Muscle layer of duodenum (tissue), 2 donors: ENCODE data around the gene SLC9A2.

Experiments
- H3K27ac ChIP-seq: one replicate; pipeline ENCODE4 v1.7.0; 2013; ENCODE audit warnings: mild to moderate bottlenecking, low read length
- H3K27me3 ChIP-seq: one replicate; pipeline ENCODE4 v1.7.0; 2013; ENCODE audit warnings: low read depth, mild to moderate bottlenecking, control low read depth, low read length
- H3K36me3 ChIP-seq, 2 donors: one replicate each; pipeline ENCODE4 v1.7.0; 2013; ENCODE audit warnings: low read length in 2 of 2, control low read depth in 1 of 2, mild to moderate bottlenecking in 1 of 2; ENCODE audit not compliant: insufficient read depth in 2 of 2, control insufficient read depth in 1 of 2
- H3K4me1 ChIP-seq, 2 donors: one replicate each; pipeline ENCODE4 v1.7.0; 2013; ENCODE audit warnings: low read length in 2 of 2, mild to moderate bottlenecking in 2 of 2, control low read depth in 1 of 2, moderate library complexity in 1 of 2; ENCODE audit not compliant: insufficient read depth in 2 of 2, control insufficient read depth in 1 of 2
- H3K4me3 ChIP-seq, 2 donors: one replicate each; pipeline ENCODE4 v1.7.0; 2013; ENCODE audit warnings: low read length in 2 of 2, low read depth in 1 of 2, mild to moderate bottlenecking in 1 of 2
- H3K9me3 ChIP-seq, 2 donors: one replicate each; pipeline ENCODE4 v1.7.0; 2013; ENCODE audit warnings: low read length in 2 of 2, control low read depth in 1 of 2, mild to moderate bottlenecking in 1 of 2; ENCODE audit not compliant: control insufficient read depth in 1 of 2
- donor health status: healthy.

SLC9A2 gene

DNA sequence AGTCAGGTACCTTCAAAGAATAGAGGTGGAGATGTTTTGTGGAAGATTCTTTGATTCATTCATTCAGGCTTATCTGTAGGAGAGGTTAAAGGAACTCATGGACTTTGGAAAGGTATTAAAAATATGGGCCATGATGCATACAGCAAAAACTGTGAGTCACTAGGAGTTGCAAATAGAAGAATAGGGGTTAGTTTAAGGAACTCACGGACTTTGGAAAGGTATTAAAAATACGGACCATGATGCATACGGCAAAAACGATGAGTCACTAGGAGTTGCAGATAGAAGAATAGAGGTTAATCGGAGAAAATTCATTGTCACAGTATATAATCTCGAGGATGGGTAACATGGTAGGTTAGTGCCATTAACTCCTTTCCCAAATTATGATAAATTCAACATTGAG, 41.2 kb downstream of the SLC9A2 start:
- H3K27me3 ChIP-seq, result no peaks in the 10 kb centered on the region
- no peaks in the 10 kb centered on the region for H3K9me3 ChIP-seq
- H3K4me1 ChIP-seq, result no peaks in the 10 kb centered on the region
- H3K4me3 ChIP-seq, result no peak overlapping the region
- H3K27ac ChIP-seq, result no peak overlapping the region
- no peaks in the 10 kb centered on the region for H3K36me3 ChIP-seq

DNA sequence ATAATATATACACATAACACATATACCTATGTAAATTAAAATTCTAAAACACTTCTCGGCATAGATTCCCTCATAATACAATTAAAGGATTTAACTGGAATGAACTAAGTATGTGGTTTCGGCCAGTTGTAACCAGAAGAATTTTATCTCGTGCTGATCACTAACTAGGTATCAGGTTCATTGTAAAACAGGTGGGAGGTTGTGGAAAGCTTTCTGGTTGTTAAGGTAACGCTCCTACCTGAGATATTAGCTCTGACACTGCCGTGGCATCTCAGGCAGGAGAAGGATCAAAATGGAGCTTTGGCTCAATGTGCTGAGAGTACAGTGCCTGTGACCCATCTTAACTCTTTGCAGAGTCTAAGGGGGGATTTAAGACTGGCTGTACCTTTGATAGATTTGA, 42.5 kb downstream of the SLC9A2 start:
- no peaks in the 10 kb centered on the region for H3K36me3 ChIP-seq
- no peaks in the 10 kb centered on the region for H3K27me3 ChIP-seq
- H3K4me3 ChIP-seq, result no peak overlapping the region
- no peak overlapping the region for H3K27ac ChIP-seq
- H3K4me1 ChIP-seq, result no peaks in the 10 kb centered on the region
- H3K9me3 ChIP-seq, result no peaks in the 10 kb centered on the region

GRCh38 chr2:102662833-102663232, 43.5 kb downstream of the SLC9A2 start:
- Histone ChIP-seq H3K4me1 (no peaks in the 10 kb centered on the region), H3K27me3 (no peaks in the 10 kb centered on the region), H3K27ac (no peak overlapping the region), H3K36me3 (no peaks in the 10 kb centered on the region), H3K4me3 (no peak overlapping the region), H3K9me3 (no peaks in the 10 kb centered on the region)

- H3K9me3 ChIP-seq, result no peaks in the 10 kb centered on the region
- no peaks in the 10 kb centered on the region for H3K4me1 ChIP-seq
- H3K27me3 ChIP-seq, result no peaks in the 10 kb centered on the region
- no peak overlapping the region for H3K27ac ChIP-seq
- no peak overlapping the region for H3K4me3 ChIP-seq
- no peaks in the 10 kb centered on the region for H3K36me3 ChIP-seq
Observed at GRCh38 chr2:102663381-102663780, 44.0 kb downstream of the SLC9A2 start.

DNA sequence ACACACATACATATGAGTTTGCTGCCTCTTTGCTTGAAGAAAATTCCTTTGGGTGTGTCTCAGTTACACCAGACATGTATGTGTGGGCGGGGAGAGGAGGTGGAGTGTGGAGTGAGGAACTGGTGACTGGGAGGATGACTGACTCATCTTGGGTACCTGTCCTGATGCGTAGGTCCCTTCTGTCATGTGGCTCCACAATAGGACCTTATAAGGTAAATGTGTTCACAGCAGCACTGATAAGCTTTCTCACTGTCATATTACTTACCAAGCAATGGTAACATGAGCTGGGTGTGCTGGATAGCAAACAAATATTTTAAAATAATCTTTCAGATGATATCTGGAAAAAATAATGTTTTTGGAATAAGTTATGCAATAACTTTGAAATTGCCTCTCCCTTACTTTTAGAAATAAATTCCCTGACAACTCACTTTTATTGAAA, 45.1 kb downstream of the SLC9A2 start:
- H3K4me1 ChIP-seq, result no peaks in the 10 kb centered on the region
- H3K9me3 ChIP-seq, result no peaks in the 10 kb centered on the region
- no peaks in the 10 kb centered on the region for H3K27me3 ChIP-seq
- no peak overlapping the region for H3K27ac ChIP-seq
- no peaks in the 10 kb centered on the region for H3K36me3 ChIP-seq
- no peak overlapping the region for H3K4me3 ChIP-seq

DNA sequence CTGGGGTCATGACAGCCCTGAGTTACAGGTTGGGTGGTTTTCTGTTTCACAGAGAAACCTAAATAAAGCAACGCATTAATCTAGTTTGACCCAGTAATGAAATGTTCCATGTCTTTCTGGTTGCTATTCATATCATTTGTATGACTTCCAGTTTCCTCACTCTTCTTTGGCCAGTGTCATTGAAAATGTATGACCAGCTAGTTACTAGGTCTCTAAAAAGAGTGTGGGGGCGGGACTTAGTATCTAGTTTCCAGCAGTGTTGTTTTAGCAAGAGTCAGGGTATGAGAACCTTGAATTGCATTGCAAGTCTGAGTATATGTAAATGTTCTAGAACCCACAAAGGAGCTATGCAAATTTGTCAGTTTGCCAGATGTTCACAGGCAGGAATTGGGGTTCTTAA, 47.7 kb downstream of the SLC9A2 start:
- Histone ChIP-seq H3K4me1 (no peaks in the 10 kb centered on the region), H3K27me3 (no peaks in the 10 kb centered on the region), H3K9me3 (no peaks in the 10 kb centered on the region), H3K27ac (no peak overlapping the region), H3K4me3 (no peak overlapping the region), H3K36me3 (no peaks in the 10 kb centered on the region)

DNA sequence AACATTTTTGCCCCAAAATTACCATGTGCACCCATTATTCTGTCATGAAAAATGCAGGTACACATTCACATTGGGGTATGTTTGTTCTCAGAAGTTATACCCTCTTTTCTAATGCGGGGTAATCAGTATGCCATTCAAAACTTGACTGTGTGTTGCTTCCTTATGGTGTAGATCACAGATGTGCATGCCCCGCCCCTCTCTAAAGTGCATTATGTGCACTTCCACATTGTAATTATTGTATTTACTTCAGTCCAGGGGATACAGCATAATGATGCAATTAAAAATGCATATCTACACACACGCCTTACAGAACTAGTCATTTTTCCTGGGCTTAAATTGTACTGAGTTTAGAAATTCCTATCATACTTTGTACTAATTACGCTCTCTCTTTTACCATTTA, 48.8 kb downstream of the SLC9A2 start:
- Histone ChIP-seq H3K4me3 (no peak overlapping the region), H3K9me3 (no peaks in the 10 kb centered on the region), H3K27ac (no peak overlapping the region), H3K27me3 (no peaks in the 10 kb centered on the region), H3K4me1 (no peaks in the 10 kb centered on the region), H3K36me3 (no peaks in the 10 kb centered on the region)

GRCh38 chr2:102669401-102669800, 50.0 kb downstream of the SLC9A2 start:
- no peak overlapping the region for H3K4me3 ChIP-seq
- H3K4me1 ChIP-seq, result no peaks in the 10 kb centered on the region
- no peaks in the 10 kb centered on the region for H3K36me3 ChIP-seq
- no peak overlapping the region for H3K27ac ChIP-seq
- H3K27me3 ChIP-seq, result no peaks in the 10 kb centered on the region
- H3K9me3 ChIP-seq, result no peaks in the 10 kb centered on the region

DNA sequence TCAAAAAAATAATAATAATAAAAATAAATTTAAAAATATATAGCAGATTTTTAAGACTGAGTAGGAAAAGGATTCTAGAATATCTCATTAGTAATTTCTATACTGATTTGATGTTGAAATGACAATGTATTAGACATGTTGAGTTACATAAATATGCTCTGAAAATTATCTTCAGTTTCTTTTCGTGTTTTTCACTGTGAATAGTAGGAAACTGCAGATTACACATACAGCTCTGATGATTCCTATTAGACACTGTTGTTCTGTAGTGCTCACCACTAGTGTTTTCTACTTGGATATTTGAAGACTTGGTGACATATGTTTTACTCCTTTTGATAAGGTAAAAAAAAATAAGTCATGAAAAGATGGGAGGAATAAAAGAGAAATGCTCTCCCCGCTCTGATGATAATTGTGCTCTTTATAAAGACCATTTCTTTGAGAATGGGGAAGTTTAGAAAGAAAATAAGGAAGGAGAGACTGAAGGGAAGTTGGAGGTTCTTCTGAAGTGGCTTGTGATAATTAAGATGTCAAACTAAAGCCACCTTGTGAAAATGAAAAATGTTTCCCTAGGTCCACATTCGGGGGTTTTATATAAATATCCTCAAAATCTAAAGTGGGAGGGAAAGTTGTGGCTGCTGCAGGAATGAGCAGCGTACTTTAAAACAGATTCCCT, 52.9 kb downstream of the SLC9A2 start:
- no peak overlapping the region for H3K27ac ChIP-seq
- no peaks in the 10 kb centered on the region for H3K9me3 ChIP-seq
- H3K4me3 ChIP-seq, result no peak overlapping the region
- no peaks in the 10 kb centered on the region for H3K27me3 ChIP-seq
- no peaks in the 10 kb centered on the region for H3K4me1 ChIP-seq
- H3K36me3 ChIP-seq, result no peaks in the 10 kb centered on the region

- no peak overlapping the region for H3K27ac ChIP-seq
- H3K27me3 ChIP-seq, result no peaks in the 10 kb centered on the region
- H3K9me3 ChIP-seq, result no peaks in the 10 kb centered on the region
- no peaks in the 10 kb centered on the region for H3K36me3 ChIP-seq
- H3K4me3 ChIP-seq, result no peak overlapping the region
- H3K4me1 ChIP-seq, result no peaks in the 10 kb centered on the region
Observed at GRCh38 chr2:102674370-102674769, 55.0 kb downstream of the SLC9A2 start.

- Histone ChIP-seq H3K36me3 (no peaks in the 10 kb centered on the region), H3K27ac (no peak overlapping the region), H3K4me1 (no peaks in the 10 kb centered on the region), H3K27me3 (no peaks in the 10 kb centered on the region), H3K4me3 (no peak overlapping the region), H3K9me3 (no peaks in the 10 kb centered on the region)
Observed at GRCh38 chr2:102674836-102675235, 55.5 kb downstream of the SLC9A2 start.
